T-helper 2 cell (primary cell): Measurements from ENCODE around the gene DPEP1.

ENCODE experiments used
- DNase-seq, 5 experiments: peaks; one replicate each; pipeline versions ENCODE4 v3.0.0 to v3.0.0-alpha.2; 2012 to 2022

The DPEP1 gene

GRCh38 chr16:89599451-89599858 is 14.0 kb upstream of the DPEP1 start:
- DNase-seq: peak in 2 of 5 experiments; percentile 29 to 38

- DNase-seq: no peak
These were observed 13.5 kb upstream of the DPEP1 start for GRCh38 chr16:89599902-89600301.

DNA sequence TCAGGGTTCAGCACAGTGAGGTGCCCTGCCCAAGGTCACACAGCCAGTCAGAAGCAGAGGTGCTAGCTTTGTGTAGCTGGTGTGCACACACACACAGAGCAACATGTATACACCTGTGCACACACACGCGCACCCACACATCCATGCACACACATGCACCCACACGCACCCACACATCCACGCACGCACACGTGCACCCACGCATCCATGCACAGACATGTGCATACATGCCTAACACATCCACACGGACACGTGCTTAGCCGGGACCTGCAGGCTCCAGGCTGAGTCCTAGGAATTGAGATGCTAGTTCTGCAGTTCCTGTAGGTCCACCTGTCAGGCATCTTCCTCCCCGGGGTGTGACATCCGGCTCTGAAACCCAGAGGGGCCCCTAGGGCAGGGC is 13.0 kb upstream of the DPEP1 start:
- DNase-seq: no peak

DNA sequence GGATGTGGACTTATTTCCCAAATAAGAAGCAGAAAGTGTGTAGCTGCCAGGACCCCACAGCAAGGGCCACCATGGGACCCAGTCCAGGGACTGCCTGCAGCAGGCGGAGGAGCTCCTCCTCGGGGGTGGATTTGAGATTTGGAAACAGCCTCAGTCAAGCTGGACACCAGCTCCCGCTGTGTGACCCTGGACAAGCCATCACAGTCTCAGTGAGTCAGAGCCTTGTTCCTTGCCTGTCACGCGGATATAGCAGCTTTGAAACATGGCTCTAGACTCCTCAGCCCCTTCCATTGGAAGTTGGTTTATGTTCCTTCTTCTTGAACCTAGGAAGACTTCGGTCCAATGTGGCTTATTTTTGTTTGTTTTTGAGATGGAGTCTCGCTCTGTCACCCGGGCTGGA is 12.5 kb upstream of the DPEP1 start:
- no peak for DNase-seq

GRCh38 chr16:89601906-89602272 is 11.6 kb upstream of the DPEP1 start:
- no peak for DNase-seq

GRCh38 chr16:89602273-89602951 is 11.0 kb upstream of the DPEP1 start:
- DNase-seq: peak in 3 of 5 experiments; percentile 50 to 58 (median 52)

- DNase-seq: no peak
These were observed 10.4 kb upstream of the DPEP1 start for GRCh38 chr16:89602952-89603590.

DNA sequence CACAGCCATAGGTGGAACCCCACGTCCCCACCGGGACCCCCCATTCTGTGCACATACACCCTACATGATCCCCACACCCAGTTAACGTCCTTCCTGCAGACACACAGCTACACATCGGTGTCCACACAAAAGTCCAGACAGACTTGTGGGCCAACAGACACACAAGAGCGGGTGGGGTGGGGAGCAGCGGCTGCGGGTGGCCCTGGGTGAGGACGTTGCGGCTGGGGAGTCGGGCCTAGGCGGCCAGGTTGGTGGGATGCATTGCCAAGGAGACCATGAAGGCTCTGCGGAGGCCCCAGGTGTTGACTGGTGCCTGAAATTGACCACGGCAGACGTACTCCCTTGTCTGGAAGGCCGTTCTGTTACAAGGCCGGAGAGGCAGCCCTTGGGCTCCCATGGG is 8.7 kb upstream of the DPEP1 start:
- no peak for DNase-seq

DNA sequence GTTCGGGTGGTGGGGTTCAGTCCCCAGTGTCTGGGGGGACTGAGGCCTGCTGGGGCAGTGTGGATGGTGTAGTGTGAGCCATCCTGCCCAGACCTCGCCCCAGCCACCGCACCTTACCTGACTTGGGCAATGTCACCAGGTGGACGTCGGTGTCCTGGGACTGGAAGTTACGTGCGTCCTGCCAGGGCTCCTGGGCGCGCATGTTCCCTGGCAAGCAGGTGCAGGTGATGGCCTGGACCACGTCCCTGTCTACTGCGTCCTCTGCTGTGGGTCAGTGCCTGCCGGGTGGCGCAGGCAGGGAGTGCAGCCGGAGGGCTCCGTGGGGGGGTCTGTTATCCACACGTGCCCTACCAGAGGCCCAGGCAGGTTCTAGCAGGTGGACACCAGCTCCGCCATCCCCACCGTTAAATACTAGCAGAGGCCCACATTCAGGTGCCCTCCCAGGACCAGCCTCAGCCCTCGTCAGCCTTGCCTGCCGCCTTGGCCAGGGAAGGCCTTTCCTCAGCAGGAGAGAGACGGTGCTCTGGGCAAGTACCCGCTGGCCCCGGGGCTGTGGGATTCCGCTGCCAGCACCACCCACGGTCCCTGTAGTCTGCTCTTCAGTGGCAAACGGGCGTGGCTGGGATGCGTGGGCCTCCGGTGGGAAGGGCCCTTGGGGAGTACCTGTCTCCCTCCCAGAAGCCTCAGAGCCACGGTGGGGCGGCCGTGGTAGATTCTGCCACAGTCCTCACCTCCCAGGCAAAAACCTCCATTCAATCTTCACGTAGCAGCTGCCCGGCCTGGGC is 8.1 kb upstream of the DPEP1 start:
- no peak for DNase-seq

DNA sequence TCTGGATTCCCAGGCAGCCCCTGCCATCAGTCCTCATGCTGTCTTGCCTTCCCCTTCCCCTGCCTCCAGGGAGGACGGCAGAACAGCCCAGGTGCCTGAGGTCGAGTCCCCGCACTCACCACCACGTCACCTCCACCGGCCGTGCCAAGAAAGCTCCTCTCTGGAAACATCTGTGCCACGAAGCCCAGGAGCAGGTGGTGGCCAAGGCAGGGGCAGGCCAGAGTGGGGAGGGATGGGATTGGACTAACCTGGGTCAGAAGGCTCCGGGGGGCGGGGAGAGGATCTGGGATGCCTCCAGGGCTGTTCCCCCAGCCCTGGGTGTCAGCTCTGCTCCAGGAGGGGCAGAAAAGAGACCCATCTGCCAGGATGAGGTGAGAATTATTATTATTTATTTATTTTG is 7.4 kb upstream of the DPEP1 start:
- DNase-seq: no peak

- DNase-seq: no peak
These were observed 6.0 kb upstream of the DPEP1 start for GRCh38 chr16:89607453-89607852.

DNA sequence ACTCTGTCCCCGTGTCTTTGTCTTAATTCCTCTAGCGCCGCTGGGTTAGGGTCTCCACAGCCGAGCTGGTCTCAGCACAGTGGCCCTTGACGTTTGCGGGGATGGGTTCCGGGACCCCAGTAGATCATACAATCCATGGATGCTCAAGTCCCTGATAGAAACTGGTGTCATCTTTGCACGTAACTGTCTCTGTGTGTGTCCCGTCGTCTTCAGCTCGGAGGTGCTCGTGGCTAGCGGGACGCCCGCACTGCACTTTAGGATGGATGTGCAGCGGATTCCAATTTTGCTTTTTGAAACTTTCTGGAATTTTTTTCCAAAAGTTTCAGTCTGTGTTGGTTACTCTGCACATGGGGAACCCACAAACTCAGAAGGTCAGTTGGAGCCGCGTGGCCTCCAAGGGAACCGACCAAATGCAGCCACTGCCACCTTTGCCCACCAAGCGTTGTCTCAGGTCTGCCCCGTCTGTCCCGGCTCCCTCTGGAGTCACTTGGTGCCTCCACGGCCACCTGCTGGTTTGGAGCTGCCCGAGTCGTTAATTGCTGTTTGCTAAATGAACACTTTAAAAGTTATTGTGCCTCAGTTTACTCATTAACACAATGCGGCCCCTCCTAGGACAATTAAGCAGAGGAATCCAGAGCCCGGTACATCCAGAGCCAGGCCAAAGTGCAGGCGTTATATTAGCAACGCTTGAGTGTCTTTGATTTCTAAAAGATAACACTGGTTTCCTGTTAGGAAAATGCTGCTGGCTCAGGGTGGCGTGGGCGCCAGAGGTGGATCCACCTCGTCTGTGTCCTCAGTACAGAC is 5.3 kb upstream of the DPEP1 start:
- DNase-seq: no peak

- no peak for DNase-seq
These were observed 3.4 kb upstream of the DPEP1 start for GRCh38 chr16:89610108-89610453.

- no peak for DNase-seq
These were observed 851 bp upstream of the DPEP1 start for GRCh38 chr16:89612415-89613166.

- DNase-seq: no peak
These were observed 565 bp downstream of the DPEP1 start for GRCh38 chr16:89613954-89614459.

GRCh38 chr16:89615176-89615575 is 1.7 kb downstream of the DPEP1 start:
- DNase-seq: no peak

DNA sequence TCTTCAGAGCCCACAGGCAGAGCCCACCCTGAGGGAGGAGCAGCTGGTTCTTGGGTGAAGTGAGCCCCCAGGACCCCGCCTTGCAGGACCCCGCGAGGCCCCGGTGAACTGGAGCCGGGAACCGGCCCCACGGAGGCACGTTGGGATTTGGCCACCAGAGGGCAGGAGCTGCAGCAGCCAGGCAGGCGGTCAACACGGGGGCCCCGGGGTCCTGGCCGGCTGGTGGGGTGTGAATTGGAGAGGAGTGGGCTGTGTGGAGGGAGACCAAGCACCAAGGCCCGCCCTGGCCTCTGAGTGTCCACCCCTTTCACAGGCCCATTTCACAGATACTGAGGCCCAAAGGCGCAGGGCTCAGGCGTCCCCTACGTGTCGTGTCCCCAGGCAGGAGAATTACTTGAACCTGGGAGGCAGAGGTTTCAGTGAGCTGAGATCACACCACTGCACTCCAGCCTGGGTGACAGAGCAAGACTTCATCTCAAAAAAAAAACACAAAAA is 2.2 kb downstream of the DPEP1 start:
- no peak for DNase-seq

DNA sequence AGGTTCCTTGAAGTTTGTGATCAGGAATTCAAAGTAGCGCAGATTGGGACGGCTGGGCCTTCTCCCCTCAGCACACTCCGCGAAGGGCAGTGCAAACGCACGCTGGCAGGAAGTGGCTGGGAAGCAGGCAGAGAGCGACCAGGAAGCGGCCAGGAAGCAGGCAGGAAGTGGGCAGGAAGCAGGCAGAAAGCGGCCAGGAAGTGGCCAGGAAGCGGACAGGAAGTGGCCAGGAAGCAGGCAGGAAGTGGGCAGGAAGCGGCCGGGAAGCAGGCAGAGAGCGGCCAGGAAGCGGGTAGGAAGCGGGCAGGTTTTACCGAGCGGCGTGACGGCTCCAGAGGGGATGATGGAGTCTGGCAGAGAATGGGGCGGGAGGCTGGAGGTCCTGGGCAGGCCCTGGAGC is 3.2 kb downstream of the DPEP1 start:
- DNase-seq: peak in 2 of 5 experiments; percentile 22 to 58

- no peak for DNase-seq
These were observed 3.6 kb downstream of the DPEP1 start for GRCh38 chr16:89617036-89617435.

- no peak for DNase-seq
These were observed 4.9 kb downstream of the DPEP1 start for GRCh38 chr16:89618109-89618998.

- DNase-seq: no peak
These were observed 6.4 kb downstream of the DPEP1 start for GRCh38 chr16:89619840-89620239.
